CD4-positive, alpha-beta T cell (primary cell): ENCODE measurements around the gene FAM131C. TPM values are rescaled to one million over a fixed set of nuclear protein-coding genes. Genes with fewer than 3 reads are reported as not detected.
"Not testable (repeated sequence)": the region's sequence is repeated elsewhere in the genome, so short reads cannot be mapped to it uniquely, and the experiment has no call there.

Experiments
- ATAC-seq: fragments of 200-7000 bp; cut with Tn5 transposase; one replicate; pipeline ENCODE4 v1.10.0; 2022; ENCODE audit warnings: mild to moderate bottlenecking; ENCODE audit not compliant: poor library complexity
- CTCF ChIA-PET: fragments of 350-600 bp; sonication (Branson Sonifier 250); formaldehyde crosslinking; loops from one replicate; lab custom pipeline; 2021; ENCODE audit warnings: antibody characterized with exemption, inconsistent platforms; lab: Charles Lee
- POLR2A ChIA-PET: fragments of 350-600 bp; sonication (Branson Sonifier 250); formaldehyde crosslinking; loops from one replicate; lab custom pipeline; 2021; ENCODE audit warnings: antibody characterized with exemption, inconsistent platforms; lab: Charles Lee
- DNase-seq, 14 experiments: peaks; one replicate each; pipeline ENCODE4 v3.0.0-alpha.2; 2013 to 2020; ENCODE audit warnings: mixed read lengths in 2 of 14
- H3K27ac ChIP-seq, 2 donors: one replicate each; pipeline versions ENCODE4 v1.5.1 to v1.7.0; 2013; ENCODE audit warnings: low read length in 2 of 2, low read depth in 1 of 2, mild to moderate bottlenecking in 1 of 2
- H3K27me3 ChIP-seq, 2 experiments: 1 replicate in 1 of 2; 2 replicates in 1 of 2; pipeline versions ENCODE4 v1.6.1 to v1.7.0; 2013; ENCODE audit warnings: low read length in 2 of 2, control low read depth in 1 of 2, mild to moderate bottlenecking in 1 of 2, moderate library complexity in 1 of 2; ENCODE audit not compliant: insufficient read depth in 2 of 2, control insufficient read depth in 1 of 2
- H3K36me3 ChIP-seq: one replicate; pipeline ENCODE4 v1.6.1; 2013; ENCODE audit warnings: low read length, control low read depth; ENCODE audit not compliant: insufficient read depth
- H3K4me1 ChIP-seq: one replicate; pipeline ENCODE4 v1.6.1; 2013; ENCODE audit warnings: low read length, control low read depth; ENCODE audit not compliant: insufficient read depth
- H3K4me3 ChIP-seq: one replicate; pipeline ENCODE4 v1.5.1; 2013; ENCODE audit warnings: mild to moderate bottlenecking, low read length, moderate library complexity
- H3K9me3 ChIP-seq, 2 experiments: 1 replicate in 1 of 2; 2 replicates in 1 of 2; pipeline versions ENCODE4 v1.6.1 to v1.7.0; 2013; ENCODE audit warnings: low read length in 2 of 2, mild to moderate bottlenecking in 2 of 2, control low read depth in 1 of 2, moderate library complexity in 1 of 2; ENCODE audit not compliant: control insufficient read depth in 1 of 2, insufficient read depth in 1 of 2
- H3K27ac Mint-ChIP-seq: one replicate; pipeline ENCODE4 v1.8.0; 2020; ENCODE audit warnings: mixed read lengths
- H3K27me3 Mint-ChIP-seq: one replicate; pipeline ENCODE4 v1.8.0; 2021; ENCODE audit warnings: mixed read lengths
- H3K36me3 Mint-ChIP-seq: one replicate; pipeline ENCODE4 v1.8.0; 2021; ENCODE audit warnings: low read depth, mixed read lengths
- H3K4me1 Mint-ChIP-seq: one replicate; pipeline ENCODE4 v1.8.0; 2021; ENCODE audit warnings: low read depth, mixed read lengths
- H3K4me3 Mint-ChIP-seq: one replicate; pipeline ENCODE4 v1.8.0; 2020; ENCODE audit warnings: mild to moderate bottlenecking, mixed read lengths
- H3K9me3 Mint-ChIP-seq: one replicate; pipeline ENCODE4 v1.8.0; 2020; ENCODE audit warnings: mixed read lengths
- intact Hi-C, 2 experiments: fragments of 100-400 bp; cut with DNase I in 1 of 2; cut with micrococcal nuclease in 1 of 2; formaldehyde crosslinking; loops; one replicate each; pipeline versions ENCODE4 v1.15.1 to v1.9.0; 2023 to 2025; cut with DNase I, micrococcal nuclease
- total RNA-seq, 174 experiments: library from RNA in 2 of 174; stranded (reverse) in 2 of 174; gene quantifications; one replicate each; pipeline ENCODE4 v1.2.3 and lab custom pipeline; 2021 to 2026
- TF ChIP-seq, protein P1 (sequence below): fragments of 200-600 bp; IDR thresholded peaks from one replicate; pipeline ENCODE4 v1.8.0; 2022; ENCODE audit warnings: antibody characterized with exemption, mild to moderate bottlenecking

The FAM131C gene
- total RNA-seq, 2 experiments from 2014 or later = not detected

DNA sequence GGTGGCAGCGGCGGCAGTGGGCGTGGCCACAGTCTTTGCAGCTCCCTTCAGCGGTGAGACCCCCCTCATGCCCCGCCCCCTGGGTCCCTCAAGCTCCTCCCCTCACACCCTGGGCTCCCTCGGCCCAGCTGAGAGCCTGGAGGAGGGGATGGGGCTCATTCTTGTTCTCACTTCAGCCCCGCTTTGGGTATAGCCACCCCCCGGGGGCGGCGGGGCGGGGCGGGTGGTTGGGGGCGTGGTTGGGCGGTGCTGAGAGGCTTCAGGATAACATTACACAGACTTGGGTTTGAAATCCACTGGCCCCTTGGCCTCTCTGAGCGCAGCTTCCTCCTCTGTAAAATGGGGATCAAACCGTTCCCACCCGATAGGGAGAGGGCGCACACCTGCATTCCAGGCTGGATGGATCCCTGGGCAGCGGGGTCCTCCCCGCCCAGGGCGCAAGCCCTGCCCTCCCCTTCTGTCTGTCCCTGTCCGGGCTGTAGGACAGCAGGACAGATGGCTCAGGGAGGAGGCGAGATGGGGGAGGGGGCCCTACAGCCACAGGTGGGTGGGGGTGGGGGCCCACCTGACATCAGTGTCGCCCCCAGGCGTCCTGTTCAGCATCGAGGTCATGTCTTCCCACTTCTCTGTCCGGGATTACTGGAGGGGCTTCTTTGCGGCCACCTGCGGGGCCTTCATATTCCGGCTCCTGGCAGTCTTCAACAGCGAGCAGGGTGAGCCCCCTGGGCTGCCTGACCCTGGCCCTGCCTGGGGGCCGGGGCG, 46.5 kb downstream of the FAM131C start:
- Mint-ChIP-seq H3K4me1 (no peaks in the 10 kb centered on the region), H3K9me3 (no peaks in the 10 kb centered on the region), H3K36me3 (no peaks in the 10 kb centered on the region), H3K27ac (no peak overlapping the region), H3K27me3 (peaks cover 35% of the 10 kb centered on the region), H3K4me3 (no peak overlapping the region)
- Histone ChIP-seq H3K9me3 (peaks cover 0 to 9% of the 10 kb centered on the region in 2 experiments), H3K4me1 (peaks cover 11% of the 10 kb centered on the region), H3K27ac (no peak overlapping the region), H3K4me3 (peak overlapping the region; percentile 17), H3K36me3 (no peaks in the 10 kb centered on the region), H3K27me3 (peaks cover 14 to 19% of the 10 kb centered on the region in 2 experiments)
- TF ChIP-seq, protein P1, sequence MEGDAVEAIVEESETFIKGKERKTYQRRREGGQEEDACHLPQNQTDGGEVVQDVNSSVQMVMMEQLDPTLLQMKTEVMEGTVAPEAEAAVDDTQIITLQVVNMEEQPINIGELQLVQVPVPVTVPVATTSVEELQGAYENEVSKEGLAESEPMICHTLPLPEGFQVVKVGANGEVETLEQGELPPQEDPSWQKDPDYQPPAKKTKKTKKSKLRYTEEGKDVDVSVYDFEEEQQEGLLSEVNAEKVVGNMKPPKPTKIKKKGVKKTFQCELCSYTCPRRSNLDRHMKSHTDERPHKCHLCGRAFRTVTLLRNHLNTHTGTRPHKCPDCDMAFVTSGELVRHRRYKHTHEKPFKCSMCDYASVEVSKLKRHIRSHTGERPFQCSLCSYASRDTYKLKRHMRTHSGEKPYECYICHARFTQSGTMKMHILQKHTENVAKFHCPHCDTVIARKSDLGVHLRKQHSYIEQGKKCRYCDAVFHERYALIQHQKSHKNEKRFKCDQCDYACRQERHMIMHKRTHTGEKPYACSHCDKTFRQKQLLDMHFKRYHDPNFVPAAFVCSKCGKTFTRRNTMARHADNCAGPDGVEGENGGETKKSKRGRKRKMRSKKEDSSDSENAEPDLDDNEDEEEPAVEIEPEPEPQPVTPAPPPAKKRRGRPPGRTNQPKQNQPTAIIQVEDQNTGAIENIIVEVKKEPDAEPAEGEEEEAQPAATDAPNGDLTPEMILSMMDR = no peak
- DNase-seq = peak in 12 of 14 experiments; percentile 12 to 63 (median 36)
- ChIA-PET POLR2A (no interaction called here), CTCF (no interaction called here)
- intact Hi-C loops = no loop called here
- peak; percentile 85 for ATAC-seq

DNA sequence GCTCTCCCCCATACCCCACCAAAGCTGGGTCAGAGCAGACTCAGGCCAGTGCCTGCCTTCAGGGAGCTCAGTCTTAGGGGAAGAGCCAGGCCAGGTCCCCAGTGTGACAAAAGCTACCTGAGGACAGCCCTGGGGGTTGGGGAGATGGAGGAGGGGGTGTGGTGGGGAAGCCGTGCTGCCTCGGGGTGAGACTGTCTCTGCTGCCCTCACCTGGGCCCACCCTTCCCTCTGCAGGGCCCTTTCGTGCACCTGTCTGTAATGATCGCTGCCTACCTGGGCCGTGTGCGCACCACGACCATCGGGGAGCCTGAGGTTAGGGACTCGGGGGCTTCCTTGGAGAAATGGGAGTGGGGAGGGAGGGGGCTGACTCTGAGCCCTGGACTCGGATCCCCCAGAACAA, 47.1 kb downstream of the FAM131C start:
- POLR2A ChIA-PET, H3K4me3 Mint-ChIP-seq, H3K36me3 Mint-ChIP-seq, H3K36me3 ChIP-seq, H3K27ac ChIP-seq, CTCF ChIA-PET, H3K4me1 Mint-ChIP-seq, intact Hi-C loops, H3K27ac Mint-ChIP-seq, DNase-seq, H3K4me3 ChIP-seq, H3K9me3 Mint-ChIP-seq, H3K9me3 ChIP-seq: not testable (repeated sequence)
- peaks cover 35% of the 10 kb centered on the region for H3K27me3 Mint-ChIP-seq
- peak; percentile 18 for ATAC-seq
- H3K4me1 ChIP-seq = peaks cover 11% of the 10 kb centered on the region
- H3K27me3 ChIP-seq = peaks cover 14 to 19% of the 10 kb centered on the region in 2 experiments

DNA sequence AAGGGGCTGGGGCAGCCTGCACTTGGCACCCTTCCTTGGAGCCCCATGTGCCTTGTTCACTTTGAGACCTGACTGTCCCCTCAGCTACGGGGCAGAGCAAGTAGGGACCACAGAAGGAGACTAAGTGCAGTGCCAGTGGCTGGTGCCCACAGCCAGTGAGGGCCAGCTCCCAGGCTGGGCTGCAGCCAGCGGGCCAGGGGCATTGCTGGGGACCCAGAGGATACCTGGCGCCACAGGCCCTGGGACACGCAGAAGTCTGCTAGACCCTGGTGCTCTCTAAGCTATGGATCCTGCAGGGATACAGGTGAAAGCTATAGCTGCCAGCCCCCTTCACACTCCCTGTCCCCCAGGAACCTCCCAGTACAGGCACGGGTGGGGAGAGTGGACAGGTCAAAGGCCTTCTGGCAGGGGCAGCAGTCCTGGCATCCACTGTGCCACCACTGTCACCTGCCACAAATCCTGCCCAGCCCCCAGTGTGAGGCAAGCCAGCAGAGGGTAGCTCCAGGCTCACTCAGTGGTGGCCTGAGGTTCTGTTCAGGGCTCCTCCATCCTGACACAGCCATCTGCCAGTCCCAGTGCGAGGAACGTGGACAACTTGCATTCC, 50.3 kb downstream of the FAM131C start:
- no peak overlapping the region for H3K4me3 ChIP-seq
- no peaks in the 10 kb centered on the region for H3K4me1 Mint-ChIP-seq
- no peak for DNase-seq
- peaks cover under 1 to 5% of the 10 kb centered on the region in 2 experiments for H3K27me3 ChIP-seq
- TF ChIP-seq, protein P1 = no peak
- H3K27me3 Mint-ChIP-seq = peaks cover 14% of the 10 kb centered on the region
- POLR2A ChIA-PET = no interaction called here
- H3K36me3 Mint-ChIP-seq = no peaks in the 10 kb centered on the region
- no peak overlapping the region for H3K4me3 Mint-ChIP-seq
- H3K4me1 ChIP-seq = peaks cover 11% of the 10 kb centered on the region
- ATAC-seq = no peak
- intact Hi-C loops = no loop called here
- no peak overlapping the region for H3K27ac ChIP-seq
- H3K27ac Mint-ChIP-seq = no peak overlapping the region
- no peaks in the 10 kb centered on the region for H3K9me3 Mint-ChIP-seq
- H3K36me3 ChIP-seq = no peaks in the 10 kb centered on the region
- H3K9me3 ChIP-seq = peaks cover 0 to under 1% of the 10 kb centered on the region in 2 experiments
- CTCF ChIA-PET = no interaction called here
